HG02973 (cell line): ENCODE measurements around the gene INS.
"Not testable (repeated sequence)": the region's sequence is repeated elsewhere in the genome, so short reads cannot be mapped to it uniquely, and the experiment has no call there.

Source experiments
- ATAC-seq: cut with Tn5 transposase; IDR thresholded peaks from one replicate; pipeline ENCODE4 v1.9.1; 2021; ENCODE audit warnings: moderate library complexity; ENCODE audit not compliant: unreplicated experiment

Gene INS

GRCh38 chr11:2135018-2135569, 25.9 kb downstream of the INS start:
- ATAC-seq, result no peak

GRCh38 chr11:2134022-2135010, 26.7 kb downstream of the INS start:
- no peak for ATAC-seq

DNA sequence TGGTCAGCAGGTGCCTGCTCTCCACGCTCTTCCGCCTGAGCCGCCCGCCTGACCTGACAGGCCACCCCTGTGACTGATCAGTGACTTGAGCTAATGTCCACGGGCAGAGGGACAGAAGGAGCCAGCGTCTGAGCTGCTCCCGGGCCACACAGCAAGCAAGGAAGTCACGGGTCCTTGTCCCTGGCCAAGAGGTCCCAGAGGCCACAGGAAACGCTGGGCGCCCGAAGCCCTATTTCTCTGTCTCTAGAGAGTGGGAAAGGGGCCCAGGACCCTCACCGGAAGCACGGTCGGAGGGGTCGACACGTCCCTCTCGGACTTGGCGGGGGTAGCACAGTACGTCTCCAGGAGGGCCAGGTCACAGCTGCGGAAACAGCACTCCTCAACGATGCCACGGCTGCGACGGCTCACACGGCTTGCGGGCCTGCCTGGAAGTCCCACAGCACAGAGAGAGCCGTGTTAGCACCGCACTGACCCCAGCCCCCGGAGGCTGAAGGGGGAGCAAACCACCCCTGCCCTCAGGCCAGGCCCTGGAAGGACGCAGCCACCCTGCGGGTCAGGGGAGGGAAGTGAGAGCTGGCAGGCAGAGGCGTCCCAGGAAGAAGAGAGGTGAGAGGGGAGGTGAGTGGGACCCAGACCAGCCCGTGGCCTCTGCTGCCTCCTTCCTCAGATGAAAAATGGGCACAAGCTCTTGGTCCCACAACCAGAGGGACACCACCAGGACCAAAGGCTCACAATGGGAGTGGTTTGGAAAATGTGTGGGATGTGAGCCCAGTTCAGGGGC, 27.6 kb downstream of the INS start:
- no peak for ATAC-seq

DNA sequence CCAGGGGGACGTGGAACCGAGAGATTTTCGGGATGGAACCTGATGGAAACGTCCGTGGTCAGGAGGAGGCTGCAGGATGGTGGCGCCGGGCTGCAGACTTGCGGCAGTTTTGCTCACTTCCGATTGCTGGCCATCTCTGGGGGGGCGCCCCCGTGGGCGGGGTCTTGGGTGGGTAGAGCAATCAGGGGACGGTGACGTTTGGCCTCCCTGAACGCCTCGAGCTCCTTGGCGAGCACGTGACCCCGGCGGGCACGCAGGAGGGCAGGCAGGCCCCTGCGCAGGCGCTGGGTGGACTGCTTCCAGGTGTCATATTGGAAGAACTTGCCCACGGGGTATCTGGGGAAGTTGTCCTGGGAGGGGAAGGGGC, 28.2 kb downstream of the INS start:
- no peak for ATAC-seq

DNA sequence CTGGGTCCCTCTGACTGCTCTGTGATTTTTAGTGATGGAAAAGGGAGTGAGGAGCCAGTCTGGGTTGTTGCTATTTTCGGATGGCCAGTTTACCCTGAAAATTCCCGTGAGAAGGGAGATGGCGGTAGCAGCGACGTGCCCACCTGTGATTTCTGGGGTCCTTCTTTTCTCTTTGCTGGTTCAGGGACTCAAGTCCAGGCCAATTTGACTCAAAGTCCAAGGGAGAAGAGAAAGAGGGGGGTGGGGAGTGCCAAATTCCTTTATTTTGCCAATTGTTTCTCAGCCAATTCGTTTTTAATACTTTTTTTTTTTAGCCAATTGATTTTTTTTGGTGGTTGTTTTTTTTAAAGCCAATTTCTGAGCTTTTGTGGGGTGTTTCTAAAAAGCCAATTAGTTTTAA, 28.8 kb downstream of the INS start:
- ATAC-seq, result no peak

DNA sequence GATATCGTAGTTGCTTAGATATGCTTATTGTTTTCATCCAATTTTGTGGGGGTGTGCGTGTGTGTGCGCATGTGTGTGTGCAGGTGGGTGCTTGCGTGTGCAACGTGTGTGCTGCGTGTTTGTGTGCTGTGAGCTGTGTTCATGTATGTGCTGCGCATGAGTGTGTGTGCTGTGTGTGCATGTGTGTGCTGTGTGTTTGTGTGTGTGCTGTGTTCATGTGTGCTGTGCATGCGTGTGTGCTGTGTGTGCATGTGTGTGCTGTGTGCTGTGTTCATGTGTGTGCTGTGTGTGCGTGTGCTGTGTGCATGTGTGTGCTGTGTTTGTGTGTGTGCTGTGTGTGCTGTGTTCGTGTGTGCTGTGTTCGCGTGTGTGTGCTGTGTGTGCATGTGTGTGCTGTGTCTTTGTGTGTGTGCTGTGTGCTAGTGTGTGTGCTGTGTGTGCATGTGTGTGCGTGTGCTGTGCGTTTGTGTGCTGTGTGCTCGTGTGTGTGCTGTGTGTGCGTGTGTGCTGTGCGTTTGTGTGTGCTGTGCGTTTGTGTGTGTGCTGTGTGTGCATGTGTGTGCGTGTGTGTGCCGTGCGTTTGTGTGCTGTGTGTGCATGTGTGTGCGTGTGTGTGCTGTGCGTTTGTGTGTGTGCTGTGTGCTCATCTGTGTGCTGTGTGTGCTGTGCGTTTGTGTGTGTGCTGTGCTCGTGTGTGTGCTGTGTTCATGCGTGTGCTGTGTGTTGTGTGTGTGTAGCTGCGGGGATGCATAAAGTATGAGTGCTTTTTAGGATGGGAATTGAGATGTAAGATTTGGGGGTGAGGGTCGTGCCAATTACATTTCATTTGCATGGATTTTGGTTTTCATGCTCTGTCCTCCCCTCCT, 29.4 kb downstream of the INS start:
- ATAC-seq, result no peak

GRCh38 chr11:2130881-2131352, 30.1 kb downstream of the INS start:
- no peak for ATAC-seq

DNA sequence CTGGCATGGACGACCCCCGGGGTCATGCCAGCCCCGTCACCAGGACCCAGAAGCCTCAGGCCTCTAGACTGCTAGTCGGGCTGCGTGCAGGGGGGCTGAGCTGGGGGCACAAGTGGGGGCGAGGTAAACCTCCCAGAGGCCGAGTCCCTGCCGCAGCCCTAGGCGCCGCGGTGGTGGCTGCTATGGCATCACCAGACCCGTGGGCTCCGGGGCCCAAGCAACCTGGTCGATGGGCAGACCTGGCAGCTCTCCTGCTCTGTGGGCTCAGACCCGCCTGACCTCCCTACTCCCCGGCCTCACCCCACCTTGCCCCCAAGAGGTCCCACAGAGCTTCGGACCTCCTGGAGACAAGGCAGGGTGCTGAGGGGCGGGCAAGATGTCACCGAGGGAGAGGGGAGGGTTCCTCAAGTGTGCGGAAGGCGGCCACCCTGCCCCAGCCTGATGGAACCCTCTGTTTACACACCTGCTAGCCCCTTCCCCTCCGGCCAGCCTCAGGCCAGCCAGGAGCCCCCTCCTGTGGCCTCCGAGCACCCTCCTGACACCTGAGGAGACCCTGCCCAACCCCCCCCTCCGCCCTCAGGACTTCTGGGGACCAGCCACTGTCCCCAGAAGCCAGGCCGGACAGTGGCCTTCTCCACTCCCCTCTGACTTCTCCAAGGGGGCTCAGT, 31.2 kb downstream of the INS start:
- ATAC-seq, result no peak

DNA sequence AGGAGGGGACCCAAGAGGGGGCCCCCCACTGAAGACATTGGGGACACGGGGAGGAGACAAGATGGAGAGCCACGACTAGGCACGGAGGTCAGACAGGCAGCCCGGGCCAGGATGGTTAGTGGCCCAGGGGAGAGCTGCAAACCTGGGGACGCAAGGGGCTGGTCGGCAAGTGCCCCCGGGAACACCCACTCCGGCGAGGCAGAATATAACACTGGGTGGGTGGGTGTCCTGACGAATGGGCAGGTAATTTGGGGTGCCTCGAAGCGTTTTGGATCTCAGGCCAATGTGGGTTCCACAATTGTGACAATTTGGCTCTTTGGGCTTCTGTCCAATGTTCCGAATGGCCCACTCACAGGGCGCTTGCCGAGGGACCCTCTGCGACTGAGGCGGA, 31.7 kb downstream of the INS start:
- ATAC-seq, result no peak

DNA sequence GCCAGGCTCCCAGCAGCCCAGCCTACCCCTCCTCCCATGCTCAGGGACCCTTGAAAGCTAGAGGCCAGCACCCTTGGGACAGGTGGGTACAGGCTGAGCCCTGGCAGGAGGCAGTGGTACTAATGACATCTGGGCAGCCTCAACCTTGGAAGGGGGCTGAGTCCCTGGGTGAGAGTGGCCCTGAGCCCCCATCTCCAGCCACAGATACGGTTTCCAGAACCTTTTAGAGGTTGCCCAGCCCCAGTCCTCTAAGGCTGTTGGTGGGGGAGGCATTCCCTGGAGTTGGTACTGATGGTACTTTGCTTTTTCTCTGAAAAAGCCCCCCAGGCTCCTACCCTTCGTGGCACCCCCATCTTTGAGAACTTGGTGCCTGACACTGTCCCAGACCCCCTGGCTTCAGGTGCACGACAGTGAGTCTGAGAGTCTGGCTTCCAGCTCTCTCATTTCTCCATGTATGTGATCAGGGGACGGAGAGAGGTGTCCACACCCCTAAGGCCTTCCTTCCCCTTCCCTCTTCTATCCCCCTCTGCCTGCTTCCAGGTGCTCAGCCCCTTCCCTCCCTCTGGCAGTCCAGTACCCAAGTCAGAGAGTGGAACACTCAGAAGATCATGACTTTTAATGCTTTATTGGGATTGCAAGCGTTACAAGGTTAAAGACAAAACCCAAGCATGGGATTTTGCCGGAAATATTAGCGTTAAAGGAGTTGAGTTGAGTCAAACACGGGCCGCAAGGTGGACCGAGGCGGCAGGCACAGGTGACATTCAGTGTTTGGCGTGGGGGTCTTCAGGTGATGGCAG, 32.3 kb downstream of the INS start:
- ATAC-seq, result no peak

DNA sequence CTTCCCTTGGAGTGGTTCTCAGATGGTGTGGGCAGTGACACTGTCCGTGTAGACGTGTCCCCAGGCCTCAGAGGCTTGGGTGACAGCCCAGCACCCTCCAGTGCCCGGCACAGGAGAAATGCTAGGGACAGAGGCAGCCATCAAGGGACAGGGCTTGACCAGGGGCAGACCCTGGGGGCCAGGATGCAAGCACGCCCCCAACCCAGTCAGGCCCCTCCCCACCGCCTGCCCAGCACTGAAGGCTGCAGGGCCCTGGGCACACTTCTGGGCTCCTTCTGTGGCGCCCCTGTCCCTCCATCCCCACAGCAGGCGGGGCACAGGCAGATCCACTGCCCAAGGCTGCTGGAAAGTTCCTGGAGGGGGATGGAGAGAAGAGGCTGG, 32.9 kb downstream of the INS start:
- no peak for ATAC-seq

- no peak for ATAC-seq
Measured at GRCh38 chr11:2127482-2128129, 33.4 kb downstream of the INS start.

DNA sequence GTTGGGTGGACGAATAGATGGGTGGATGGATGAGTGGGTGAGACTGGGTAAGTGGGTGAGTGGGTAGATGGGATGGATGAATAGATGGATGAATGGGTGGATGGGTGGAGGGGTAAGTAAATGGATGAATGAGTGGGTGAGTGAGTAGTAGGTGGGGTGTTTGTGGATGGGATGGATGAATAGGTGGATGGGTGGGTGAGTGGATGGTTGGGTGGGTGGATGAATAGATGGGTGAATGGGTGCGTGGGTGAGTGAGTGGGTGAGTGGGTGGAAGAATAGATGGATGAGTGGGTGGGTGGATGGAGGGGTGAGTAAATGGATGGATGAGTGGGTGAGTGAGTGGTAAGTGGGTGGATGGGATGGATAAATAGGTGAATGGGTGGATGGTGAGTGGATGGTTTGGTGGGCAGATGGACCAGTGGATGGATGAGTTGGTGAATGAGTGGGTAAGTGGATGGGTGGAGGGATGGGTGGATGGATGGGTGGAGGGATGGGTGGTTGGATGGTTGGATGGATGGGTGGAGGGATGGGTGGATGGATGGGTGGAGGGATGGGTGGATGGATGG, 34.4 kb downstream of the INS start:
- ATAC-seq, result no peak

DNA sequence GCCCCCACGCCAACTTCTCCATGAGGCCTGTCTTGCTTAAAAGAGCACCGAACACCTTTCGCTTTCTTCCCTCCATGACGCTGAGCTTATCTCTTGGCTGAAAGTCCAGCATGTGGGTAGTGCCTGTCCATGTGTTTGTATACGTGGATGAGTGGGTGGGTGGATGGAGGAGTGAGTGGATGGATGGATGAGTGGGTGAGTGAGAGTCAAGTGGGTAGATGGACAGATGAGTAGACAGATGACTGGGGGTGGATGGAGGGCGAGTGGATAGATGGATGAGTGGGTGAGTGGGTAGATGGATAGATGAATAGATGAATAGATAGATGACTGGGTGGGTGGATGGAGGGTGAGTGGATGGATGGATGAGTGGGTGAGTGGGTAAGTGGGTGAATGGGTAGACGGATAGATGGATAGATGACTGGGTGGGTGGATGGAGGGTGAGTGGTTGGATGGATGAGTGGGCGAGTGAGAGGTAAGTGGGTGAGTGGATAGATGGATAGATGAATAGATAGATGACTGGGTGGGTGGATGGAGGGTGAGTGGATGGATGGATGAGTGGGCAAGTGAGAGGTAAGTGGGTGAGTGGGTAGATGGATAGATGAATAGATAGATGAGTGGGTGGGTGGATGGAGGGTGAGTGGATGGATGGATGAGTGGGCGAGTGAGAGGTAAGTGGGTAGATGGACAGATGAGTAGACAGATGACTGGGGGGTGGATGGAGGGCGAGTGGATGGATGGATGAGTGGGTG, 36.1 kb downstream of the INS start:
- not testable (repeated sequence) for ATAC-seq

DNA sequence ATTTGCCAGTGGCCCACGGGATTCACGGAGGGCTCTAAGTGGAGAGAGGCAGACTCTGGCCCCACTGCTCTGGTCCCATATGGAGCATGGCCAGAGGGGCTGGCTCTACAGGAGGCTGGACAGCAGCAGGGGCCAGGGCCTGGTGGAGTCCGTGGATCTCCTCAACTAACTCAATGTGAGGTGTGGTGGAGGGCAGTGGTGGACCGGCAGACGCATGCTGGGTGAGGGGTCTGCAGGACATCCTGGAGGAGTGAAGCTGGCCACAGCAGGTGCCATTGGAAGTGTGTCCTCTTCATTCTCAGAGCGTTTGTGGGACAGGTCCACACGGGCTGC, 37.4 kb downstream of the INS start:
- ATAC-seq, result no peak

GRCh38 chr11:2122907-2123627, 37.9 kb downstream of the INS start:
- ATAC-seq, result no peak

DNA sequence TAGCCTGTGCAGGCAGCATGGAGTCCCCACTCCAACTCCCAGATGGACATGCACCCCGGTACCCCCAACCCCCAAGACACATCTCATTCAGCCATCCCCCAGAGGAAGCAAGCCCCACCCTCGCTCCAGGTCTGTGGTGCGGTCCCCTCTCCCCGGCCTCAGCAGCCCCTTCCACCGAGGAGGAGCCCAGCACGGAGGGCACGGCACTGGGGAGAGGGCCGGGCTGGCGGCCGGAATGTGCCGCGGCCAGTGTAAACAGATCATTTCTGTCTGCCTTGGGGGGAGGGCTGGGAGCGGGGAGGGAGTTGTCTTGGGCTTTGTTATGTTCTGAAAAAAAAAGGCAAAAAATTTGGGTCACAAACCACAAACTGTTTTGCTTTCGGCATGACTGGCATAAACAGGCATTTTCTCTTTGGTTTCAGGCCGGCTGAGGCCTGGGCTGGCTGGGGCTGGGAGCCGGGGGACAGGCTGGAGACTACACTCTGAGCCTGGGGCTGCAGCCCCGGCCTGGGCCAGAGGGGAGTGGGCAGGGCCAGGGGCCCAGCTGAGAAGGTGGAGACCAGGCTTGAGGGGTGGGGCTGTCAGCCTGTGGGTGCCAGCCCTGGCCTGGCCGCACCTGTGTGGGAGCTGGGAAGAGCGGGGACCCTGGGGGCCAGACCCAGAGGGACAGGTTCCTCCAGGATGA, 38.6 kb downstream of the INS start:
- no peak for ATAC-seq
